GM21825 (cell line): ENCODE results near the gene NEXMIF.
"Not testable (repeated sequence)": the region's sequence is repeated elsewhere in the genome, so short reads cannot be mapped to it uniquely, and the experiment has no call there.

Source experiments
- ATAC-seq: cut with Tn5 transposase; IDR thresholded peaks from one replicate; pipeline ENCODE4 v1.9.1; 2021; ENCODE audit warnings: mild to moderate bottlenecking, moderate library complexity; ENCODE audit not compliant: unreplicated experiment

Gene NEXMIF

DNA sequence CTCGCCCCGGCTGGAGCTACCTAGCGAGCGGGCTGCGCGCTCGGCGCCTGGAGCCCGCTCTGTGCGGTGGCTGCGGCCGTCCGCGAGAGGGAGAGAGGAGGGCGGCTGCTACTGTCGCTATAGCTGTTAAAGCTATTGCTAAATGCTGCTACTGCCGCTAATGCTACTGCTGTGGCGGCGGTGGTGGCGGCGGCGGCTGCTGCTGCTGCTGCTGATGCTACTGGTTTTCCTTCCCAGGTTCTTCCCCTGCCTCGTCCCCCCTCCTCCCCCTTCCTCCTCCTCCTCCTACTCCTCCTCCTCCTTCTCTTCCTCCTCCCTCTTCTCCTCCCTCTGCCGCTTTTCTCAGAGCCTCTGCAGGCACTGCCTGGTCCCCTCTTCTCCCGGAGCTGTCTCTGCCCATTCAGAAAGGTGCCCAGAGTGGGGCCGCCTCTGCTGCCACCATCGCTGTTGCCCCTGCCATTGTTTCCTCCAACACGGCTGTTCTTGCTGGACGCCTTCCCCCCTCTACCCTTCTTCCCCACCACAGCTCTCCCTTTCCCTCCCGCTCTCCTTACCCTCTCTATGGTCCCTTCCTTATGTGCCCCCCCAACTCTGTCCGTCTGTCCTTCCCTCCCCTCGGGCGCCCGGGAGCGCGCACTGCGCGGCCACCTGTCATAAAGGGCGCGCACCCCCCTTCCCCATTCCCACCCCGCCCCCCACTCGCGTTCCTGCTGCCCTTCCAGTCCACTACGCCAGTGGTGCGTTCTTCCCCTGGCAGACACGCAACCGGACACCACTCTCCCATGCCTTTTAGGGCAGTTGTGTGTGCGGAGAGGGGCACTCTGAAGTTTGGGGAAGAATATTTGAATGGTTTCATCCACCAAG, at the start of gene NEXMIF:
Gene NEXMIF, minus strand, starts transcription at position 228 of the 864 bp plus-strand sequence.
- peak; percentile 61 for ATAC-seq

- not testable (repeated sequence) for ATAC-seq
These were observed 36.7 kb upstream of the NEXMIF start for GRCh38 chrX:74961962-74962361.

DNA sequence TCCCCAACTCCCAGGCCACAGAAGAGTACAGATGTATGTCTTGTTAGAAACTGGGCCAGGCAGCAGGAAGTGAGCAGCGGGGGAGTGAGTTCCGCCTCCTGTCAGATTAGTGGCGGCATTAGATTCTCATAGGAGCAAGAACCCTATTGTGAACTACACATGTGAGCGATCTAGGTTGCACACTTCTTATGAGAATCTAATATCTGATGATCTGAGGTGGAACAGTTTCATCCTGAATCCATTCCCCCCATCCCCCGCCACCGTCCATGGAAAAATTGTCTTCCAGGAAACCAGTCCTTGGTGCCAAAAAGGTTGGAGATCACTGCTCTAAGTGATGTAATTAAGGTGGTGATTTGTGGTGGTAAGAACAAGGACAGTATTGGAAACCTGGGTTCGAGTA, 24.5 kb upstream of the NEXMIF start:
- ATAC-seq = no peak

DNA sequence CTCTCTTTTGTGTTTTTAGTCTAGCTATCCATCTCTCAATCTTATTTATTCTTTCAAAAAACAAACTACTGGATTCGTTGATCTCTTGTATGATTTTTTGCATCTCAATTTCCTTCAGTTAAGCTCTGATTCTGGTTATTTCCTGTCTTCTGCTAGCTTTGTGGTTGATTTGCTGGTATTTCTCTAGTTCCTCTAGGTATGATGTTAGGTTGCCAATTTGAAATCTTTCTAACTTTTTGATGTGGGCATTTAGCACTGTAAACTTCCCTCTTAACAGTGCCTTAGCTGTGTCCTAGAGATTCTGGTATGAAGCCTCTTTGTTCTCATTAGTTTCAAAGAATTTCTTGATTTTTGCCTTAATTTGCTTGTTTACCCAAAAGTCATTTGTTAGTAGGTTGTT, 15.2 kb upstream of the NEXMIF start:
- no peak for ATAC-seq

GRCh38 chrX:74931214-74931613, 6.0 kb upstream of the NEXMIF start:
- ATAC-seq = no peak

DNA sequence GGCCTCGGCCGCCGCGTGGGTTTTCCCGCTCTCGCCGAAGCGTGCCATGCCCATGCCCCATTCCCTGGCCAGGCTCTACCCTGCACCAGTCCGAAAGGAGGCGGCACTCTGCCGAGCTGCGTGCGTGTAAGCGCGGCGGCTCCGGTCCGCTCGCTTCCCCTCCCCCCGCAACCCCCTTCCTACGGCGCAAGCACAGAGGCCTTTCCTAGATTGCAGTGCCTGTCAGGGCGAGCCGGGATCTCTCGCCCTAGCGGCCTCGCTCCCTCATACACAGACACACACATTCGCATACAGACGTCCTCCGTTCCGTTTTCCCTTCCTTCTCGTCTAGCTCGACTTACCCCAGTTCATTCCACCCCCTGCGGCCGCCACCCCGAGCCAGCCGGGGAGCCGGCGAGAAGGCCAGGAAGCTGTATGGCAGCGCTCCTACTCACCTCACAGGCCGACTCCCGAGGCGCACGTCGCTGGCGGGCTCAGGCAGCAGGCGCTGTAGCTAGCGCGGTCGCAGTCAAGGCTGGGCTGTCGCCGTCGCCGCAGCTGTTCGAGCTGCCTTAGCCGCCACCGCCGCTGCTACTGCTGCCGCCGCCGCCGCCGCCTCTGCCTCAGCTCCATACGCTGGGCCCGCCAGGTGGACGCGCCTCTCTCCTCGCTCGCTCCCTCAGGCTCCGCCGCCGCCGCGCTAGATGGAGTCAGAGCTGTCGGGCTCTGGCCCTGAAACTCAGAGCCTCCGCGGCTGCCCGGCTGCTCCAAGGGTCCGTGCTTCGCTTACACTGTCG, 615 bp downstream of the NEXMIF start:
- ATAC-seq = peak; percentile 44

DNA sequence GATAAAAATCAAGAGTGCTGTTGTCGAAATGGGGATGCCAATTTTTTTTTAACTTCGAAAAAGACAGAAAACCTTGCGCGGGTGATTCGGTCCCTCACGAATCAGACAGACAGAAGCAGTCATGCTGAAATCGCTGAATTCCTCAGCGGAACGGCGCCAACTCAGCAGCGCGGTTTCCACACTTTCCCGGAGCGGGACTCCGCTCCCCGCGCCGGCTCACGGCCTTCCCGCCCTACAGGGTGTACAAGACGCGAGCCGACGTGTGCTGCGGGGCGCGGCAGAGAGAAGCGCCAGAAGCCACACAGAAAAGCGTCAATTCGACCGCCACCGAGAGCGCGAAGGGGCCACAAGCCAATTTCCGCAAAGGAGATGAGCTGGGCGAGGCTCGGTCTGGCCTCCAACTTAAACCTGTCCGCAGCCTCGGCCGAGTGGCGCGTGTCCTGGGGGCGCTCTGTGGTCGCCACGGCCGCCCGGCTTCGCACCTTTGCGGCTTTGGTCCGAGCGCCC, 1.3 kb downstream of the NEXMIF start:
- peak; percentile 11 for ATAC-seq

GRCh38 chrX:74922922-74923543, 2.2 kb downstream of the NEXMIF start:
- ATAC-seq = peak; percentile 68

DNA sequence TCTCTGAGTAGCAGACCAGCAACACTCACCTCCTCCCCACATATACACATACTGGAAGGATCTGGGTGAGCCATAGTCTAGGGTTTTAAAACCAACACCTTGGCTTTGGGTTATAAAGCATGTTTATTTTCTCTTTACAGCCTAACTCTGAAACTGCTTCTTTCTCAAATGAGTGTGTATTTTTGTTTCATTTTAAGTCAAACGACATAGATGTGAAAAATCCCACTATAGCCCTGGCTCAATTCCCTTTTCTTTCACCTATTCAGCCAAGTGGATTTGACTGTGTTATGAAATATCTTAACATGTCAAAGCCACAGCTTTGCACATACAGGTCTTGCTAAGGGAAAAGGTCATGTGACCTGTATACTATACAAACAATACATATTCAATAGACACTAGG, 13.8 kb downstream of the NEXMIF start:
- ATAC-seq = no peak

- no peak for ATAC-seq
These were observed 18.8 kb downstream of the NEXMIF start for GRCh38 chrX:74906417-74906816.

- no peak for ATAC-seq
These were observed 22.4 kb downstream of the NEXMIF start for GRCh38 chrX:74902806-74903205.

DNA sequence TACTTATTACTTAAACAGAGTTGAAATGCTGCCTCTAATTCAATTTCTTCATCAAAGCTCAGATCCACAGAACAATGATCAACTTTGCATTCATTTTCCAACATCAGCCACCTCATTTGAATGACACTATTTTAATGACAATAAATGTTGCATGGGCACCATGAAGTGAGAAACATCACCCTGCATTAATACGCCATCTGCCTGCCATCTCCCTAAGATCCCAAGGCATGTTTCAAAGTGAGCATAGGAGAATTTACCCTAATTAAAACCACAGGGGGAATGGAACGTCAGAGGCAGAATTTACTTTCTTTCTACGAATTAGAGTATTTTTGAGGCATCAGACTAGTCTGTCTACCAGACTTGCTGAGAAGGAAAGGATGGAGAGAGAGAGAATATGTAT, 32.7 kb downstream of the NEXMIF start:
- no peak for ATAC-seq

GRCh38 chrX:74890676-74891430, 34.4 kb downstream of the NEXMIF start:
- ATAC-seq = peak; percentile 90

GRCh38 chrX:74882383-74882782, 42.9 kb downstream of the NEXMIF start:
- not testable (repeated sequence) for ATAC-seq

GRCh38 chrX:74865725-74866124, 59.5 kb downstream of the NEXMIF start:
- ATAC-seq = no peak

DNA sequence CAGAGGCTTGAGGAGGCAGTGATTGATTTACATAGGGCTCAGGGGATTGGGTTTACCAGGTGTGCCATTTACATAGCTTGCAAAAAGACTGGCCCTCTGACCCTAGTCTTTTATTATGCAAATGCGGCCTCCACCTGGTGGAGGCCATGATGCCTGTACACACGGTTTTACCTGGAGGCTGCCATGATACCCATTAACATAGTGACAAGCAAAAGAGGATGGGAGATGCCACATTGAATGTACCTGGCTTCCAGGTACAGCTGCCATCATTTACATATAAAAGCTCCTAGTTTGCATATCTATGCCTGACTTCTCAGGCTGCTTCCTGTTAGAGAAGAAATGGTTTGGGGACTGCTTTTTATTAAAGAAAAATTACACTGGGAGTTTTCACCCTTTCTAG, 72.0 kb downstream of the NEXMIF start:
- no peak for ATAC-seq

GRCh38 chrX:74835566-74835965, 89.7 kb downstream of the NEXMIF start:
- ATAC-seq = no peak

DNA sequence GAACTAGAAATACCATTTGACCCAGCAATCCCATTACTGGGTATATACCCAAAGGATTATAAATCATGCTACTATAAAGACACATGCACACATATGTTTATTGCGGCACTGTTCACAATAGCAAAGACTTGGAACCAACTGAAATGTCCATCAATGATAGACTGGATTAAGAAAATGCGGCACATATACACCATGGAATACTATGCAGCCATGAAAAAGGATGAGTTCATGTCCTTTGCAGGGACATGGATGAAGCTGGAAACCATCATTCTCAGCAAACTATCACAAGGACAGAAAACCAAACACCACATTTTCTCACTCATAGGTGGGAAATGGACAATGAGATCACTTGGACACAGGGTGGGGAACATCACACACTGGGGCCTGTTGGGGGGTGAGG, 105.5 kb downstream of the NEXMIF start:
- ATAC-seq = not testable (repeated sequence)

GRCh38 chrX:74814681-74815080, 110.6 kb downstream of the NEXMIF start:
- no peak for ATAC-seq

GRCh38 chrX:74804574-74804973, 120.7 kb downstream of the NEXMIF start:
- ATAC-seq = no peak

DNA sequence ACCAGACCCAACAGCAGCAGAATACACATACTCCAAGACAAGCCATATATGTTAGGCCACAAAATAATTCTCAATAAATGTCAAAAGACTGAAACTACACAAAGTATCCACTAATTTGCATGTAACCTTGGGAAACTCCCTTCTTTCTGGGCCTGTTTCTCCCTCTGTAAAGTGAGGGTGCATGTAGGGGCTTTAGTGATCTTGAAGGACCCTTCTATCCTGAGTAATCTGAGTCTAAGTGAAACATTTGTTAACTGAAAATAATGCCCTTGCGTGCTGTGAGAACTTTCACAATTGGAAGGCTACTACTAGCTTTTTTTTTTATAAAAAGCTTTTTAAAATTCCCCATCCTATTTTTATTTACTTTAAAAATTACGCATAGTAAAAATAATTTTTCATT, 125.2 kb downstream of the NEXMIF start:
- ATAC-seq = no peak
